ENCODE data around the gene TMEM132E. TPM values are rescaled to one million over a fixed set of nuclear protein-coding genes. Genes with fewer than 3 reads are reported as not detected.

Gene TMEM132E
- total and polyA plus RNA-seq, 2 experiments from 2014 or later = 0.11 TPM; not detected in 1

DNA sequence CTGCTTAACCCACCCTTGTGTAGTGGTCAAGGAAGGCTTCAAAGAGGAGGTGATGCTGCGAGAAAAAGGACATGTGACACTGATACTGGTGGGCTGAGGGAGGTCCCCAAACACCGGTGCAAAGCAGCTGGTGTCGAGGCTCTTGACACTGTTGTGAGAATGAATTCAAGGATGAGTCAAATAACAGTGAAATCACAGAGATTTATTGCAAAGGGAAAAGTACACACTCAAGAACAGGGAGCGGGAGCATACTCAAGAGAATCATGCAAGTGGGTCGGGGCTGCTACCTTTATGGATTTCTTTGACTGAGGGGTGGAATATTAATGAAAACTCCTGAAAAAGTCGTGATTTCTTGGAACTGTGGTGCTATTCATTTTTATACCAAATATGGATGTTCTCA is 31.1 kb downstream of the TMEM132E start:
- H3K27ac ChIP-seq = no peak overlapping the region
- no peaks in the 10 kb centered on the region for H3K27me3 ChIP-seq (replicated peaks; ENCODE audit: insufficient read depth)
- TF ChIP-seq EZH2 (IDR thresholded peaks at IDR 0.05; ENCODE audit: insufficient read depth, poor library complexity, severe bottlenecking) (no peak), EZH2phosphoT487 (IDR thresholded peaks at IDR 0.05; ENCODE audit: insufficient read depth, low read depth) (no peak)
- H3K4me1 ChIP-seq (ENCODE audit: insufficient read depth) = no peaks in the 10 kb centered on the region
- DNase-seq = no peak
- in situ Hi-C loops (cut with MboI) = no loop called here
- no peaks in the 10 kb centered on the region for H3F3A ChIP-seq (ENCODE audit: insufficient read depth)
- no peaks in the 10 kb centered on the region for H3K36me3 ChIP-seq (ENCODE audit: low read depth)
- H3K9ac ChIP-seq = no peak overlapping the region
- no peak overlapping the region for H3K4me3 ChIP-seq
- H2AFZ ChIP-seq = no peak overlapping the region
- no peak overlapping the region for H3K4me2 ChIP-seq (ENCODE audit: unreplicated experiment)
- H3K9me2 ChIP-seq (ENCODE audit: insufficient read depth) = no peaks in the 10 kb centered on the region
- H3K79me2 ChIP-seq (ENCODE audit: insufficient read depth) = no peaks in the 10 kb centered on the region
- H3K9me3 ChIP-seq (ENCODE audit: low read depth) = no peaks in the 10 kb centered on the region
- 53 to 58% methylated on average over 6 of the region's 6 CpGs for WGBS, 2 experiments (ENCODE audit: low coverage in 1 of 2, low lambda C conversion rate in 2 of 2, missing lambda C conversion rate in 2 of 2)
- no peaks in the 10 kb centered on the region for H4K20me1 ChIP-seq (ENCODE audit: insufficient read depth)

DNA sequence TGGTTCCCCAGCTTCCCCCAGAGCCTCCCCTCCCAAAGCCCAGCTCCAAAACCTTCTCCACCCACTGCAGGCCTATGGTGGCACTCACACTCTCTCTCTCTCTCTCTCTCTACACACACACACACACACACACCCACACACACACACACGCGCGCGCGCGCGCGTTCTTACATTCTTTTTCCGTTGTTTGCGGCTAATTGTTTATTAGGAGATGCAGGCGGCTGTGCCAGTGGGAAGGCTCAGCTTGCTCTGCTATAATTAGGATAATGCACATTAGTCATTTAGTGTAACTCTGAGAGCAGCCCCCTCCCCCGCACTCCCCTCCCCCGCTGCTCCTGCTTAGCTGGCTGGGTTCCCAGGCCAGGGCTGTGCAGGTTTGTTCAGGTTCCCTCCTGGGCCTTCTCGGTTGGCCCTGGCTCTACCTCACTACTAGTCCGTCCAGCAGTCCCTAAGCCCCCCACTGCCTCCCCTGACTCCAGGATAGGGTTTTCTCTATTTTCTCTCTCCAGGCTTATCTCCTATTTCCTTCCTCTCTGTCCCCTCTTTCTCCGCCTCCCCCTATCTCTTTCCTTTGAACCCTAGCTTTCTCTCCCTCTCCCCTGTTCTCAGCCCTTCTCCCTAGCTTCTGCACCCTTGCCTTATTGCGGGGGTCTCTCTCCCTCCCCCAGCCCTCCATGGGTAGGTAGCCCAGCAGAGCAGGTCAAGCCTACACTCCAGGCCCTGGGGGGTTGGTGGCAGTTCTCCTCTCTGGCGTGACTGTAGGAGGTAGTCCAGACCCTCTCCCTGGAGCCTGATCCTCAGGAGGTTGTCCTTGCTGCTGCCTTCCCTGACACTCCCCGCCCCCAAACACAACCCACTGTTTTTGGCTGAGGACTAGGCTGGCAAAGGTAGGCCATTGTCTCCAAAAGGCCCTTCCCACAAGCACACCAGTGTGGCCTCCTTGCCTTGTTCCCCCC is 34.0 kb downstream of the TMEM132E start:
- H3K27me3 ChIP-seq (replicated peaks; ENCODE audit: insufficient read depth) = no peaks in the 10 kb centered on the region
- 33 to 34% methylated on average over 17 to 19 of the region's 19 CpGs for WGBS, 2 experiments (ENCODE audit: low coverage in 1 of 2, low lambda C conversion rate in 2 of 2, missing lambda C conversion rate in 2 of 2)
- no peak overlapping the region for H3K4me3 ChIP-seq
- no peaks in the 10 kb centered on the region for H4K20me1 ChIP-seq (ENCODE audit: insufficient read depth)
- H3K9me3 ChIP-seq (ENCODE audit: low read depth) = no peaks in the 10 kb centered on the region
- H3K9ac ChIP-seq = no peak overlapping the region
- H3K4me1 ChIP-seq (ENCODE audit: insufficient read depth) = no peaks in the 10 kb centered on the region
- no peaks in the 10 kb centered on the region for H3K79me2 ChIP-seq (ENCODE audit: insufficient read depth)
- TF ChIP-seq EZH2phosphoT487 (IDR thresholded peaks at IDR 0.05; ENCODE audit: insufficient read depth, low read depth) (no peak), EZH2 (IDR thresholded peaks at IDR 0.05; ENCODE audit: insufficient read depth, poor library complexity, severe bottlenecking) (no peak)
- H3K36me3 ChIP-seq (ENCODE audit: low read depth) = no peaks in the 10 kb centered on the region
- no peaks in the 10 kb centered on the region for H3K9me2 ChIP-seq (ENCODE audit: insufficient read depth)
- H3K4me2 ChIP-seq (ENCODE audit: unreplicated experiment) = no peak overlapping the region
- no peak overlapping the region for H2AFZ ChIP-seq
- in situ Hi-C loops (cut with MboI) = no loop called here
- H3F3A ChIP-seq (ENCODE audit: insufficient read depth) = no peaks in the 10 kb centered on the region
- no peak overlapping the region for H3K27ac ChIP-seq
- DNase-seq = peak; percentile 5

DNA sequence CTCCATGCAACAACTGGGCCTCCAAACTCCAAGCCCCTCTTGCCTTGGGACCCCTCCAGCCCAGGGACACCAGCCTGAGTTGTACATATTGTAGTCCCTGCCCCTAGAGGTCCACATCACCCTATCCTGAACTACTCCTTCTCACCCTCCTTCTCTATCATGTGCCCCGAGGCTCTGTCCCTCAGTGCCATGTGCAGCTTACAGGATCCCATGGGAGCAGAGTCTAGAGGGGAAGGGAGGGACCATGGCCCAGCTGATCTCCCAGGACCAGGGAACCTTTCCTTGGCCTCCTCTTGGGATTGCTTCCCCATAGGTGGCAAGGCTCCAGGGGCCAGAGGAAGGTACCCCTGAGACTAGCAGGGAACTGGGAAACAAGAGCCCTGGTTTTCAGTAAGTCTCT is 35.3 kb downstream of the TMEM132E start:
- H2AFZ ChIP-seq = no peak overlapping the region
- no peak overlapping the region for H3K4me3 ChIP-seq
- H3K9me2 ChIP-seq (ENCODE audit: insufficient read depth) = no peaks in the 10 kb centered on the region
- H4K20me1 ChIP-seq (ENCODE audit: insufficient read depth) = no peaks in the 10 kb centered on the region
- no peaks in the 10 kb centered on the region for H3K36me3 ChIP-seq (ENCODE audit: low read depth)
- no peaks in the 10 kb centered on the region for H3K9me3 ChIP-seq (ENCODE audit: low read depth)
- DNase-seq = no peak
- H3K4me1 ChIP-seq (ENCODE audit: insufficient read depth) = no peaks in the 10 kb centered on the region
- H3K79me2 ChIP-seq (ENCODE audit: insufficient read depth) = no peaks in the 10 kb centered on the region
- in situ Hi-C loops (cut with MboI) = no loop called here
- H3K27me3 ChIP-seq (replicated peaks; ENCODE audit: insufficient read depth) = no peaks in the 10 kb centered on the region
- 21 to 35% methylated on average over 1 of the region's 1 CpG for WGBS, 2 experiments (ENCODE audit: low coverage in 1 of 2, low lambda C conversion rate in 2 of 2, missing lambda C conversion rate in 2 of 2)
- H3F3A ChIP-seq (ENCODE audit: insufficient read depth) = no peaks in the 10 kb centered on the region
- H3K27ac ChIP-seq = no peak overlapping the region
- no peak overlapping the region for H3K4me2 ChIP-seq (ENCODE audit: unreplicated experiment)
- no peak overlapping the region for H3K9ac ChIP-seq
- TF ChIP-seq EZH2 (IDR thresholded peaks at IDR 0.05; ENCODE audit: insufficient read depth, poor library complexity, severe bottlenecking) (no peak), EZH2phosphoT487 (IDR thresholded peaks at IDR 0.05; ENCODE audit: insufficient read depth, low read depth) (no peak)

DNA sequence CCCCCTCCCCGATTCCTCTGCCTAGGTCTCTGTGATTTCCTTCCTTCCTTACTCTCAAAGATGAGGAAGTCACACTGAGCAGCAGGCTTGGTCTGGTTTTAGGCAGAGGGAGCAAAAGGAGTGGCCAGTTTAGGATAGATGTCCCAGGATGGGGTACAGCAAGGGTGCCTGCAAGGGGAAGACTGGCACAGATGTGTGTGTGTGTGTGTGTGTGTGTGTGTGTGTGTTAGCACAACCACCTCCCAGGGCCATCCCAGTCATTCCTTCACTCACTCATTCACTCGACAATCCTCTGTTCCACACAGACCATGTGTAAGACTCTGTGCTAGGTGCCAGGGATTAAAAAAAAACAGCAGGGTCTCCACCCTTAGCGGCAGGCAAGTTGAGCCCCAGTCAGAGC is 35.9 kb downstream of the TMEM132E start:
- in situ Hi-C loops (cut with MboI) = no loop called here
- no peak overlapping the region for H3K27ac ChIP-seq
- no peak overlapping the region for H3K4me3 ChIP-seq
- no peaks in the 10 kb centered on the region for H3F3A ChIP-seq (ENCODE audit: insufficient read depth)
- no peak for TF ChIP-seq EZH2phosphoT487 (IDR thresholded peaks at IDR 0.05; ENCODE audit: insufficient read depth, low read depth)
- no peak for TF ChIP-seq EZH2 (IDR thresholded peaks at IDR 0.05; ENCODE audit: insufficient read depth, poor library complexity, severe bottlenecking)
- DNase-seq = no peak
- no peak overlapping the region for H3K9ac ChIP-seq
- no peaks in the 10 kb centered on the region for H3K36me3 ChIP-seq (ENCODE audit: low read depth)
- no peak overlapping the region for H3K4me2 ChIP-seq (ENCODE audit: unreplicated experiment)
- H3K9me2 ChIP-seq (ENCODE audit: insufficient read depth) = no peaks in the 10 kb centered on the region
- 37 to 46% methylated on average over 3 of the region's 3 CpGs for WGBS, 2 experiments (ENCODE audit: low coverage in 1 of 2, low lambda C conversion rate in 2 of 2, missing lambda C conversion rate in 2 of 2)
- no peaks in the 10 kb centered on the region for H3K27me3 ChIP-seq (replicated peaks; ENCODE audit: insufficient read depth)
- H3K4me1 ChIP-seq (ENCODE audit: insufficient read depth) = no peaks in the 10 kb centered on the region
- H4K20me1 ChIP-seq (ENCODE audit: insufficient read depth) = no peaks in the 10 kb centered on the region
- H3K9me3 ChIP-seq (ENCODE audit: low read depth) = no peaks in the 10 kb centered on the region
- no peak overlapping the region for H2AFZ ChIP-seq
- H3K79me2 ChIP-seq (ENCODE audit: insufficient read depth) = no peaks in the 10 kb centered on the region
